ENCODE data around the gene HIVEP3.

Gene HIVEP3

GRCh38 chr1:41534181-41535076 is 384.3 kb downstream of the HIVEP3 start:
- Histone ChIP-seq H3K9ac (ENCODE audit: low read depth, low read length, poor library complexity, severe bottlenecking) (no peak overlapping the region), H3K9me2 (replicated peaks; ENCODE audit: low read depth, low read length) (no peaks in the 10 kb centered on the region), H3K9me3 (ENCODE audit: insufficient read depth, low read depth, low read length) (no peaks in the 10 kb centered on the region), H3K4me1 (ENCODE audit: insufficient read depth, low read length, poor library complexity, severe bottlenecking) (no peaks in the 10 kb centered on the region), H4K20me1 (ENCODE audit: insufficient read depth, low read length, poor library complexity, severe bottlenecking) (no peaks in the 10 kb centered on the region), H2AFZ (ENCODE audit: low read length) (no peak overlapping the region), H3K27me3 (ENCODE audit: insufficient read depth, low read length, poor library complexity, severe bottlenecking) (no peaks in the 10 kb centered on the region), H3K4me3 (ENCODE audit: low read length, poor library complexity, severe bottlenecking) (no peak overlapping the region), H3K79me2 (ENCODE audit: insufficient read depth, low read length) (no peaks in the 10 kb centered on the region), H3K4me2 (ENCODE audit: low read depth, low read length, poor library complexity, severe bottlenecking) (no peak overlapping the region), H3F3A (ENCODE audit: low read depth) (no peaks in the 10 kb centered on the region), H3K36me3 (ENCODE audit: insufficient read depth, low read length) (no peaks in the 10 kb centered on the region)
- TF ChIP-seq CTCF (conservative IDR thresholded peaks at IDR 0.05; ENCODE audit: low read length): no peak
- no peak for TF ChIP-seq EZH2phosphoT487 (IDR thresholded peaks at IDR 0.05; ENCODE audit: borderline replicate concordance)

GRCh38 chr1:41533731-41534080 is 385.0 kb downstream of the HIVEP3 start:
- no peaks in the 10 kb centered on the region for H3K4me1 ChIP-seq (ENCODE audit: insufficient read depth, low read length, poor library complexity, severe bottlenecking)
- H3K36me3 ChIP-seq (ENCODE audit: insufficient read depth, low read length): no peaks in the 10 kb centered on the region
- H3K4me3 ChIP-seq (ENCODE audit: low read length, poor library complexity, severe bottlenecking): no peak overlapping the region
- no peaks in the 10 kb centered on the region for H4K20me1 ChIP-seq (ENCODE audit: insufficient read depth, low read length, poor library complexity, severe bottlenecking)
- H3K9me3 ChIP-seq (ENCODE audit: insufficient read depth, low read depth, low read length): no peaks in the 10 kb centered on the region
- H2AFZ ChIP-seq (ENCODE audit: low read length): no peak overlapping the region
- H3K79me2 ChIP-seq (ENCODE audit: insufficient read depth, low read length): no peaks in the 10 kb centered on the region
- no peaks in the 10 kb centered on the region for H3K9me2 ChIP-seq (replicated peaks; ENCODE audit: low read depth, low read length)
- H3K27me3 ChIP-seq (ENCODE audit: insufficient read depth, low read length, poor library complexity, severe bottlenecking): no peaks in the 10 kb centered on the region
- H3K4me2 ChIP-seq (ENCODE audit: low read depth, low read length, poor library complexity, severe bottlenecking): no peak overlapping the region
- H3K9ac ChIP-seq (ENCODE audit: low read depth, low read length, poor library complexity, severe bottlenecking): no peak overlapping the region
- no peaks in the 10 kb centered on the region for H3F3A ChIP-seq (ENCODE audit: low read depth)
- TF ChIP-seq CTCF (conservative IDR thresholded peaks at IDR 0.05; ENCODE audit: low read length): no peak
- no peak for TF ChIP-seq EZH2phosphoT487 (IDR thresholded peaks at IDR 0.05; ENCODE audit: borderline replicate concordance)

GRCh38 chr1:41533016-41533730 is 385.5 kb downstream of the HIVEP3 start:
- Histone ChIP-seq H3K4me2 (ENCODE audit: low read depth, low read length, poor library complexity, severe bottlenecking) (no peak overlapping the region), H3K36me3 (ENCODE audit: insufficient read depth, low read length) (no peaks in the 10 kb centered on the region), H3K9me2 (replicated peaks; ENCODE audit: low read depth, low read length) (no peaks in the 10 kb centered on the region), H3K27me3 (ENCODE audit: insufficient read depth, low read length, poor library complexity, severe bottlenecking) (no peaks in the 10 kb centered on the region), H4K20me1 (ENCODE audit: insufficient read depth, low read length, poor library complexity, severe bottlenecking) (no peaks in the 10 kb centered on the region), H3K4me3 (ENCODE audit: low read length, poor library complexity, severe bottlenecking) (no peak overlapping the region), H3F3A (ENCODE audit: low read depth) (no peaks in the 10 kb centered on the region), H3K9ac (ENCODE audit: low read depth, low read length, poor library complexity, severe bottlenecking) (no peak overlapping the region), H3K4me1 (ENCODE audit: insufficient read depth, low read length, poor library complexity, severe bottlenecking) (no peaks in the 10 kb centered on the region), H2AFZ (ENCODE audit: low read length) (no peak overlapping the region), H3K9me3 (ENCODE audit: insufficient read depth, low read depth, low read length) (no peaks in the 10 kb centered on the region), H3K79me2 (ENCODE audit: insufficient read depth, low read length) (no peaks in the 10 kb centered on the region)
- no peak for TF ChIP-seq EZH2phosphoT487 (IDR thresholded peaks at IDR 0.05; ENCODE audit: borderline replicate concordance)
- no peak for TF ChIP-seq CTCF (conservative IDR thresholded peaks at IDR 0.05; ENCODE audit: low read length)

Measured in Loucy (cell line).